Measurements from ENCODE around the gene SCRN2.

SCRN2 gene

DNA sequence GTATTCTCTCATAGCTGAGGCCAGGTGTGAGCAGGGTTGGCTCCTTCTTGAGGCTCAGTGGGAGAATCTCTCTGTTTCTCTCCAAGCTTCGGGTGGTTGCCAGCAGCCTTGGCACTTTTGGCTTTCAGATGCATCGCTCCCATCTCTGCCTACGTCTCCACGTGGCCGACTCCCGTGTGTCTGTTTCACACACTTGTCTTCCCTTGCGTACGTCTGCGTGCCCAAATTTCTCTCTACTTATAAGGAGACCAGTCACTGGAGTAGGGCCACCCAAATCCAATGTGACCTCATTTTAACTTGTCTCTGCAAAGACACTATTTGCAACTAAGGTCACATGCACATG lies 34.2 kb downstream of the SCRN2 start:
- Histone ChIP-seq H3K9me3 (replicated peaks; ENCODE audit: low read length) (no peaks in the 10 kb centered on the region), H3K9ac (ENCODE audit: low read depth, low read length) (no peak overlapping the region), H3K4me3 (ENCODE audit: low read length) (no peak overlapping the region), H3K4me1 (ENCODE audit: control insufficient read depth, insufficient read depth, low read length) (peaks cover 11% of the 10 kb centered on the region), H3K27me3 (ENCODE audit: control insufficient read depth, insufficient read depth, low read length) (peaks cover 18% of the 10 kb centered on the region), H3K4me2 (ENCODE audit: low read length) (no peak overlapping the region), H3K36me3 (ENCODE audit: insufficient read depth, low read length) (peaks cover 25% of the 10 kb centered on the region)

DNA sequence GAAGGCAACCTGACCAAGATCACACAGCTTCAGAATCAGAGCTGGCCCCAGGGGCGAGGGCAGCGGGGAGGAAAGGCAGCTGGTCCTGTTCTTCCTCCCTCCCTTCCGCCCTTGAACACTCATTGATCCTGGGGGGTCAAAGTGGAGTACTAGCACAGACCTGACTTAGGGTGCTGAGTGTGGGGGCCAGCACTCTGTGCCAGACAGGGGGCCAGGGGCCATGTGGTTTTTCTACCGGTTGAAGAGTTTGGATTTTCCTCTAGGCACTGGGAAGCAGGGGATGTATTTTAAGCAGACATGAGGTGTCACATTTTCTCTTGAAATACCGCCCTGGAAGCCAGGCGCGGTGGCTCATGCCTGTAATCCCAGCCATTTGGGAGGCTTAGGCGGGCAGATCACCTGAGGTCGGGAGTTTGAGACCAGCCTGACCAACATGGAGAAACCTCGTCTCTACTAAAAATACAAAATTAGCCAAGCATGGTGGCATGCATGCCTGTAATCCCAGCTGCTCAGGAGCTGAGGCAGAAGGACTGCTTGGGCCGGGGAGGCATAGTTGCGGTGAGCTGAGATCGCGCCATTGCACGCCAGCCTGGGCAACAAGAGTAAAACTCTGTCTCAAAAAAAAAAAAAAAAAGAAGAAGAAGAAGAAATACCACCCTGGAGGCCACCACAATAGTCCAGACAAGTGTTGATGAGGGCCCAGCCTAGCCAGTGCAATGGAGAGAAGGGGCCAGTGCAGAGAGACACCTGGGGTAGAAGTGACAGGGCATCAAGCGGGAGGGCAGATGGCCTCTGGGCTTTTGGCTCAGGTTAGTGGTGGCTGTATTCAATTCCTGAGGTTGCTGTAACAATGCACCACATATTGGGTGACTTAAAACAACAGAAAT lies 34.8 kb downstream of the SCRN2 start:
- Histone ChIP-seq H3K9ac (ENCODE audit: low read depth, low read length) (no peak overlapping the region), H3K36me3 (ENCODE audit: insufficient read depth, low read length) (peaks cover 25% of the 10 kb centered on the region), H3K9me3 (replicated peaks; ENCODE audit: low read length) (no peaks in the 10 kb centered on the region), H3K4me3 (ENCODE audit: low read length) (no peak overlapping the region), H3K4me1 (ENCODE audit: control insufficient read depth, insufficient read depth, low read length) (peaks cover 11% of the 10 kb centered on the region), H3K27me3 (ENCODE audit: control insufficient read depth, insufficient read depth, low read length) (peaks cover 24% of the 10 kb centered on the region), H3K4me2 (ENCODE audit: low read length) (no peak overlapping the region)

DNA sequence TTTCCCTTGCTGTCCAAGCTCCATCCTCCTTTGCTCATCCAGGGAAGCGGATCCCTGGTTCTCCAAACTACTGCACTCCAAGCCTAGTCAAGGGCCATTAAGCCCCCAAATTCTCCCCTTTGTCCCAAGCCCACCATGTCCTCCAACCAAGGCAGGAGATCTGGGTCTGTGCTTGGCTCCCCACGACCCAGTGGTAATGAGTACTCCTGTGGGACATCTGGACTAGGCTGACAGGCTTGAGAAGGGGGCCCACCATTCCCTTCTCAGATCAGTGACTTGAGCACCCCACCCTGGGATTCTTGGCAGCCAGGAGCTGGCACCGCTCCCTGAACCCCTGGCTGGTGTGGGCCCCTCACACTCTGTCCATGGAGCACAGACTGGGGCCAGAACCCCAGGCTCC lies 36.6 kb downstream of the SCRN2 start:
- no peak overlapping the region for H3K4me2 ChIP-seq (ENCODE audit: low read length)

DNA sequence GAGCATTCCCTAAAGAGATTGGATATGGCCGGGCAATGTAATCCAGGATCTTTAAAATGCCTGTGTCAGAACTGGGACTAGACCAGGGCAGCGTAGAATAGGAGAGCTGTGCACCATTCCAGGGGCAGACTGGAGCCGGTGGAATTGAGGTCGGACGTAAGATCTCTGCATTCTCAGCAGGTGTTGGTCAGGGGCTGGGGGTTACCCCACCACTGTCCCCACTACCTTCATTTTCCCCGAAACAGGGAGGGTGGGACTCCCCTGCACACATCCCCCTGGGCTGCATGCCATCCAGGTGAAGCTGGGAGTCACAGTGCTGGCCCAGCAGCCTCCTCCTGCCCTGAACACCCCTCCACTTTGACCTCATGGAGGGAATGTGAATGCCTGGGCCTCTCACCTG lies 37.3 kb downstream of the SCRN2 start:
- Histone ChIP-seq H3K27me3 (ENCODE audit: control insufficient read depth, insufficient read depth, low read length) (peaks cover 42% of the 10 kb centered on the region), H3K4me2 (ENCODE audit: low read length) (no peak overlapping the region), H3K36me3 (ENCODE audit: insufficient read depth, low read length) (peaks cover 21% of the 10 kb centered on the region), H3K4me3 (ENCODE audit: low read length) (no peak overlapping the region), H3K9ac (ENCODE audit: low read depth, low read length) (no peak overlapping the region), H3K9me3 (replicated peaks; ENCODE audit: low read length) (no peaks in the 10 kb centered on the region), H3K4me1 (ENCODE audit: control insufficient read depth, insufficient read depth, low read length) (no peaks in the 10 kb centered on the region)

More for the DNA sequence above, 36.6 kb downstream of the SCRN2 start:
- H3K4me3 ChIP-seq (ENCODE audit: low read length): no peak overlapping the region
- H3K4me1 ChIP-seq (ENCODE audit: control insufficient read depth, insufficient read depth, low read length): no peaks in the 10 kb centered on the region
- H3K9ac ChIP-seq (ENCODE audit: low read depth, low read length): no peak overlapping the region
- H3K27me3 ChIP-seq (ENCODE audit: control insufficient read depth, insufficient read depth, low read length): peaks cover 41% of the 10 kb centered on the region
- H3K9me3 ChIP-seq (replicated peaks; ENCODE audit: low read length): no peaks in the 10 kb centered on the region
- H3K36me3 ChIP-seq (ENCODE audit: insufficient read depth, low read length): peaks cover 25% of the 10 kb centered on the region

DNA sequence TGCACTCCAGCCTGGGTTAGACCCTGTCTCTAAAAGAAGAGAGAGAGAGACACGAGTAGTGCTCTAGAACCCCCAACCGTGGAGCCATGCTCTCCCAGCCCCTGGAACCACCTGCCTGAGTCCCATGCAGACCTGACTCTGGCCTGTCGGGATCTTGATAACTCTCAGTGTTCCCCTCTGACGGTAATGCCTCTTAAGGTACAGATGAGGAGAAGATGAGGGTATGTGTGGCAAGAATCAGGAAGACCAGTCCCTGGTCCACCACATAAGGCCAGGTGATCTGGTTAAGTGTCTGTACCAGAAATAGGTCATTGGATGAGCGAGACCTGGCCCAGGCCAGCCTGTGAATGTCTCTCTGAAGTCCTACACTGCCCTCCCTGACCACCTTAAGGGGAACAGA lies 37.9 kb downstream of the SCRN2 start:
- Histone ChIP-seq H3K9me3 (replicated peaks; ENCODE audit: low read length) (no peaks in the 10 kb centered on the region), H3K36me3 (ENCODE audit: insufficient read depth, low read length) (peaks cover 15% of the 10 kb centered on the region), H3K27me3 (ENCODE audit: control insufficient read depth, insufficient read depth, low read length) (peaks cover 48% of the 10 kb centered on the region), H3K4me3 (ENCODE audit: low read length) (no peak overlapping the region), H3K4me1 (ENCODE audit: control insufficient read depth, insufficient read depth, low read length) (no peaks in the 10 kb centered on the region), H3K9ac (ENCODE audit: low read depth, low read length) (no peak overlapping the region), H3K4me2 (ENCODE audit: low read length) (no peak overlapping the region)

DNA sequence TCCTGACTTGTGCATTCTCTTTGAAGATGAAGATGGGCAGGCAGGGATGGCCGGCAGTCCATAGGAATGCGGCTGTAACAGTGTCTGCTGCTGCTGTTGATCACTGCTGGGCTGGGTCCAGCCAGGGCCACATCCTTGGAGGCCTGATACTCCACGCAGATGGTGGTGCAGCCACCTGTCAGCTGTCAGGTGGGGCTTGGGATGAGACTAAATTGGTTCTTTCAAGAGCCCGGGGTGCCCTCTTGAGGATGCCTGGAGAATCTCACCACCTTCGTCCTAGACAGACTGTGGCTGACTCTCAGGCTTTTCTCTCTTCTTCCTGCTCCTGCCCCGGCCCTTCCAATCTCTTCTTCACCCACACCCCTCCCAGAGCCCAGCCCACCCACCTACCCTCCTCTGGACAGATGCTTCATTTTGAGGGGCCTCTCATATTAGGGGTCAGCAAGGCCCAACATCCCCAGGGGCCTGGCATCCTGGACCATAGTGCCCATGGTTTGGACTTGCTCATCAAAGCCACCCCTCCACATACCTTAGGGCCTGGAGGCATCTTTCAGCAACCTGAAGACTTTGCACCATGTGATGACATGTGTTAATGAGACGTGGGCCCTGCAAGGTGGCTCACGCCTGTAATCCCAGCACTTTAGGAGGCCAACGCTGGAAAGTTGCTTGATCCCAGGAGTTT lies 38.6 kb downstream of the SCRN2 start:
- Histone ChIP-seq H3K27me3 (ENCODE audit: control insufficient read depth, insufficient read depth, low read length) (peaks cover 55% of the 10 kb centered on the region), H3K4me2 (ENCODE audit: low read length) (no peak overlapping the region), H3K9me3 (replicated peaks; ENCODE audit: low read length) (no peaks in the 10 kb centered on the region), H3K36me3 (ENCODE audit: insufficient read depth, low read length) (peaks cover 8% of the 10 kb centered on the region), H3K9ac (ENCODE audit: low read depth, low read length) (no peak overlapping the region), H3K4me3 (ENCODE audit: low read length) (no peak overlapping the region), H3K4me1 (ENCODE audit: control insufficient read depth, insufficient read depth, low read length) (no peaks in the 10 kb centered on the region)

DNA sequence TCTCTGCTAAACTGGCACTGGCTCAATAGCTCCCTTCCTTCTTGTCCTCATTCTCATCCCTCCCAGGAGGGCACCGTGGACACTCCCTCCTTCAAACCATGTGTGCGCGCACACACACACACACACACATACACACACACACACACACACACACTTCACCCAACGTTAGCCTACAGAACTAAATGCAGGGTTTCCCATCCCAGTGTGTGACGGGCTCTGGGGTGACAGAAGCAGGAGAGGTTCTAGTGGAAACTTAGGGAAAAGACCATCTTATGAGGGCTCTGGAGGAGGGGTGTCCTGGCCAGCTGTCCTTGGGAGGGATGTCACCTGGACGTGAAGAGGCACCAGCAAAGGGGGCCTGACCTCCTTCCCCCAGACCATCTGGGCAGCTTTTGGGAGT lies 39.2 kb downstream of the SCRN2 start:
- H3K4me1 ChIP-seq (ENCODE audit: control insufficient read depth, insufficient read depth, low read length): no peaks in the 10 kb centered on the region
- H3K27me3 ChIP-seq (ENCODE audit: control insufficient read depth, insufficient read depth, low read length): peaks cover 56% of the 10 kb centered on the region

DNA sequence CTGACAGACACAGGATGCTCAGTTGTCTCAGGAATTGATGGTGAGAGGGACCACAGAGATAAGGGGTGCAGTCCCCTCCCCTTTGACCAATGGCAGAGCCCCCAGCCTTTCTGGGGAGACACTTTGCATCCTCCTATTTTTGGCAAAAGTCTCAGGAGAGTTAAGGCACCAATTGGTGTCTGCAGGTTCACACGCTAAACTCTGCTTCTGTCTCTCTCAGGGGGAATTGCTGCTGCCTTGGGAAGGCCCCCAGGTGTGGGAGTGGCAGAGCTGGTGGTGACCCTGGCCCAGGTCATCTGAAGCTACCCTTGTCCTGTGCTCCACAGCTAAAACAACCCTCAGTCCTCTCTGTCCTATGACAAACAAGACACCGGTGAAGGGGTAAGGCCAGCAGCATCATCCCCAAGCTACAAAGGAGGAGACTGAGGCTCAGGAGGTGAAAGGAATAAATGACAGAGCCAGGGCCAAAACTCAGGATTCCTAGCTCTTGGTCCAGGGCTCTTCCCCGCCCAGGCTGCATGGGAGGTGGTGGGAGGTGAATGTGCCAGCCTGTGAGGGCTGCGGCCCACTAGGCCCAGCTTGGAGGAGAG lies 39.8 kb downstream of the SCRN2 start:
- no peak overlapping the region for H3K4me3 ChIP-seq (ENCODE audit: low read length)
- no peaks in the 10 kb centered on the region for H3K4me1 ChIP-seq (ENCODE audit: control insufficient read depth, insufficient read depth, low read length)
- peaks cover 59% of the 10 kb centered on the region for H3K27me3 ChIP-seq (ENCODE audit: control insufficient read depth, insufficient read depth, low read length)
- no peak overlapping the region for H3K9ac ChIP-seq (ENCODE audit: low read depth, low read length)
- H3K4me2 ChIP-seq (ENCODE audit: low read length): no peak overlapping the region
- H3K9me3 ChIP-seq (replicated peaks; ENCODE audit: low read length): no peaks in the 10 kb centered on the region
- H3K36me3 ChIP-seq (ENCODE audit: insufficient read depth, low read length): no peaks in the 10 kb centered on the region

More for the DNA sequence above, 39.2 kb downstream of the SCRN2 start:
- H3K36me3 ChIP-seq (ENCODE audit: insufficient read depth, low read length): peaks cover 4% of the 10 kb centered on the region
- no peak overlapping the region for H3K9ac ChIP-seq (ENCODE audit: low read depth, low read length)
- H3K4me3 ChIP-seq (ENCODE audit: low read length): no peak overlapping the region
- H3K9me3 ChIP-seq (replicated peaks; ENCODE audit: low read length): no peaks in the 10 kb centered on the region
- H3K4me2 ChIP-seq (ENCODE audit: low read length): no peak overlapping the region

DNA sequence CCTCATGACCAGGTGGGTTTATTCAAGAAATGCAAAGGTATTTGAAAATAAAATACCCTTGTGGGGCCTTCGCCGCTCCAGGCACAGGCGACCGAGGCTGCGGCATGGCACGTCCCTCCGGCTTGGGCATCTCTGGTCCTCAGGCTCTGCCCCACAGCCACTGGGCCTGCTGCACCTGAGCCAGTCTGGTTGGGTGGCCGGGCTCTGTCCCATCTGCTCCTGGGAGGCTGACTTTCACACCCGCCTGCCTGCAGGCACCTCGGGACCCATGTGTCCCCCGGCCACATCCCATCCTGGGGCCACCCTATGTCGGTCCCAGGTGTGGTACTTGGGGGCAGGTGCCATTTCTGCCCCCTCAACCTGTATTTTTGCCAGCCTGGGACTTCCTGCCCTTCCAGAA lies 40.4 kb downstream of the SCRN2 start:
- Histone ChIP-seq H3K4me1 (ENCODE audit: control insufficient read depth, insufficient read depth, low read length) (no peaks in the 10 kb centered on the region), H3K9me3 (replicated peaks; ENCODE audit: low read length) (no peaks in the 10 kb centered on the region), H3K9ac (ENCODE audit: low read depth, low read length) (no peak overlapping the region)

DNA sequence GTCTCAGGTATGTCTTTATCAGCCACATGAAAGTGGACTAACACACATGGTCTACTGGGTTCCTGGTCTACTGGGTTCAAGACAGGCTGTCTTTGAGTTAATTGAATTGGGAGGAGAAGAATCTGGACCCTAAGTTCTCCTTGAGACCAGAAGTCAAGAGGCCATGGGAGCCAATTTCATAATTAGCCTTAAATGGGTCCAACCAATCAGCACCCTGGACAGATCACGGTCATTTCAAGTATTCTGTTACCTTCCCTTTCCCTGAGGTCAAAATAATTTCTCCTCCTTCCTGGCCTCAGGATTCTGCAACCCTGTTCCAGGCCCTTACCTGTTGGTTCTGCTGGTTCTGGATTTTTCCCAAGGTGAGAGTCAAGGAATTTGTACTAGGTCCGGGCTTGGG lies 43.3 kb downstream of the SCRN2 start:
- H3K27me3 ChIP-seq (ENCODE audit: control insufficient read depth, insufficient read depth, low read length): peaks cover 70% of the 10 kb centered on the region
- H3K9me3 ChIP-seq (replicated peaks; ENCODE audit: low read length): no peaks in the 10 kb centered on the region
- no peak overlapping the region for H3K9ac ChIP-seq (ENCODE audit: low read depth, low read length)
- no peak overlapping the region for H3K4me3 ChIP-seq (ENCODE audit: low read length)
- no peaks in the 10 kb centered on the region for H3K36me3 ChIP-seq (ENCODE audit: insufficient read depth, low read length)
- no peaks in the 10 kb centered on the region for H3K4me1 ChIP-seq (ENCODE audit: control insufficient read depth, insufficient read depth, low read length)
- no peak overlapping the region for H3K4me2 ChIP-seq (ENCODE audit: low read length)

More for the DNA sequence above, 40.4 kb downstream of the SCRN2 start:
- H3K4me3 ChIP-seq (ENCODE audit: low read length): no peak overlapping the region
- H3K4me2 ChIP-seq (ENCODE audit: low read length): no peak overlapping the region
- H3K27me3 ChIP-seq (ENCODE audit: control insufficient read depth, insufficient read depth, low read length): peaks cover 61% of the 10 kb centered on the region
- H3K36me3 ChIP-seq (ENCODE audit: insufficient read depth, low read length): no peaks in the 10 kb centered on the region

DNA sequence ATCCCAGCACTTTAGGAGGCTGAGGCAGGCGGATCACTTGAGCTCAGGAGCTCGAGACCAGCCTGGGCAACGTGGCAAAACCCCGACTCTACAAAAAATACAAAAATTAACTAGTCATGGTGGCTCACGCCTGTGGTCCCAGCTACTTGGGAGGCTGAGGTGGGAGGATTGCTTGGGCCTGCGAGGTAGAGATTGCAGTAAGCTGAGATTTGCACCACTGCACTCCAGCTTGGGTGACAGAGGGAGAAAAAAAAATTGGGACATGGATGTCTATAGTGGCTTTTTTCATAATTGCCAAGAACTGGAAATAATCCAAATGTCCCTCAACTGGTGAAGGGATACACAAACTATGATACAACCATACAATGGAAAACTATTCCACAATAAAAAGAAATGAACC lies 48.1 kb downstream of the SCRN2 start:
- H3K4me1 ChIP-seq (ENCODE audit: control insufficient read depth, insufficient read depth, low read length): peaks cover 4% of the 10 kb centered on the region
- no peak overlapping the region for H3K4me3 ChIP-seq (ENCODE audit: low read length)
- H3K36me3 ChIP-seq (ENCODE audit: insufficient read depth, low read length): no peaks in the 10 kb centered on the region
- no peak overlapping the region for H3K9ac ChIP-seq (ENCODE audit: low read depth, low read length)
- no peaks in the 10 kb centered on the region for H3K9me3 ChIP-seq (replicated peaks; ENCODE audit: low read length)
- H3K4me2 ChIP-seq (ENCODE audit: low read length): no peak overlapping the region
- H3K27me3 ChIP-seq (ENCODE audit: control insufficient read depth, insufficient read depth, low read length): peaks cover 79% of the 10 kb centered on the region

Measured in skeletal muscle satellite cell (primary cell).